Inflammatory macrophage treated with lipopolysaccharide for 1 hour (primary cell): ENCODE measurements around the gene KLF3.

Source experiments
- DNase-seq, 2 donors: peaks; one replicate each; pipeline ENCODE4 v3.0.0-alpha.2; 2020 to 2022

Gene KLF3

GRCh38 chr4:38747629-38748028 is 83.6 kb downstream of the KLF3 start:
- DNase-seq, result no peak

GRCh38 chr4:38749336-38749735 is 85.3 kb downstream of the KLF3 start:
- DNase-seq, result no peak
